Liver (tissue), 9 donors: ENCODE data around the gene RNASE4. TPM values are rescaled to one million over a fixed set of nuclear protein-coding genes. Genes with fewer than 3 reads are reported as not detected.

Experiments used
- DNase-seq: peaks from one replicate; pipeline ENCODE4 v3.0.0-alpha.2; 2017; ENCODE audit warnings: low spot score
- H3K27ac ChIP-seq, 2 donors: one replicate each; pipeline ENCODE4 v1.7.0; 2013; ENCODE audit warnings: inconsistent platforms in 2 of 2, low read length in 2 of 2, control low read depth in 1 of 2, low read depth in 1 of 2, mild to moderate bottlenecking in 1 of 2
- H3K27me3 ChIP-seq, 4 donors: one replicate each; pipeline versions ENCODE4 v1.6.1 to v1.7.0; 2013; ENCODE audit warnings: low read length in 3 of 4, inconsistent platforms in 1 of 4, mild to moderate bottlenecking in 1 of 4, moderate library complexity in 1 of 4; ENCODE audit not compliant: control insufficient read depth in 4 of 4, insufficient read depth in 4 of 4
- H3K36me3 ChIP-seq, 4 donors: one replicate each; pipeline versions ENCODE4 v1.6.1 to v1.7.0; 2013; ENCODE audit warnings: low read length in 3 of 4, mild to moderate bottlenecking in 3 of 4, low read depth in 1 of 4, moderate library complexity in 1 of 4; ENCODE audit not compliant: control insufficient read depth in 4 of 4, insufficient read depth in 3 of 4
- H3K4me1 ChIP-seq, 4 donors: one replicate each; pipeline versions ENCODE4 v1.6.1 to v1.7.0; 2013; ENCODE audit warnings: low read length in 3 of 4, mild to moderate bottlenecking in 3 of 4, moderate library complexity in 1 of 4; ENCODE audit not compliant: control insufficient read depth in 4 of 4, insufficient read depth in 4 of 4
- H3K4me3 ChIP-seq, 3 donors: one replicate each; pipeline versions ENCODE4 v1.6.1 to v1.7.0; 2013; ENCODE audit warnings: low read length in 3 of 3, control low read depth in 1 of 3, low read depth in 1 of 3, mild to moderate bottlenecking in 1 of 3
- H3K9ac ChIP-seq, 2 donors: one replicate each; pipeline ENCODE4 v1.7.0; 2013; ENCODE audit warnings: low read length in 2 of 2, mild to moderate bottlenecking in 2 of 2, moderate library complexity in 2 of 2, control low read depth in 1 of 2, low read depth in 1 of 2
- H3K9me3 ChIP-seq, 4 donors: one replicate each; pipeline versions ENCODE4 v1.6.1 to v1.7.0; 2013; ENCODE audit warnings: low read length in 3 of 4; ENCODE audit not compliant: control insufficient read depth in 4 of 4
- EGR1 ChIP-seq, 2 donors: IDR thresholded peaks; 2 replicates each; pipeline ENCODE4 v1.6.1; 2016 to 2018; ENCODE audit warnings: antibody characterized with exemption in 2 of 2, low read depth in 2 of 2
- FOXA1 ChIP-seq: IDR thresholded peaks from 2 replicates; pipeline ENCODE4 v1.6.1; 2016; ENCODE audit warnings: antibody characterized with exemption
- FOXA2 ChIP-seq: IDR thresholded peaks from 2 replicates; pipeline ENCODE4 v1.6.1; 2016; ENCODE audit warnings: antibody characterized with exemption
- HNF4A ChIP-seq, 2 donors: conservative IDR thresholded peaks; 2 replicates each; pipeline ENCODE4 v1.6.1; 2016; ENCODE audit warnings: antibody characterized with exemption in 2 of 2, mild to moderate bottlenecking in 2 of 2
- JUND ChIP-seq, 2 donors: IDR thresholded peaks; 2 replicates each; pipeline ENCODE4 v1.6.1; 2016; ENCODE audit warnings: antibody characterized with exemption in 2 of 2
- NR2F2 ChIP-seq: IDR thresholded peaks from 2 replicates; pipeline ENCODE4 v1.6.1; 2016; ENCODE audit warnings: antibody characterized with exemption
- RAD21 ChIP-seq, 2 donors: IDR thresholded peaks; 2 replicates each; pipeline ENCODE4 v1.6.1; 2016; ENCODE audit warnings: antibody characterized with exemption in 2 of 2, mild to moderate bottlenecking in 2 of 2
- RXRA ChIP-seq, 2 donors: IDR thresholded peaks; 2 replicates each; pipeline ENCODE4 v1.6.1; 2017 to 2018; ENCODE audit warnings: antibody characterized with exemption in 2 of 2, mild to moderate bottlenecking in 1 of 2
- SP1 ChIP-seq: IDR thresholded peaks from 2 replicates; pipeline ENCODE4 v1.6.1; 2018; ENCODE audit warnings: antibody characterized with exemption, mild to moderate bottlenecking
- TAF1 ChIP-seq: conservative IDR thresholded peaks from 2 replicates; pipeline ENCODE4 v1.6.1; 2016; ENCODE audit warnings: antibody characterized with exemption, mild to moderate bottlenecking
- WGBS: extraction: QIAGEN DNeasy Blood & Tissue Kit; methylation state at CpG from one replicate; pipeline ENCODE4 v1.1.7; 2013; 5-methylcytosine and 5-hydroxymethylcytosine counted together
- polyA plus RNA-seq, 2 donors: library from polyadenylated mRNA; stranded (reverse) in 1 of 2; unstranded in 1 of 2; fragments of 200-250 nt in 1 of 2; fragments of >200 nt in 1 of 2; fragmentation: Nextera tagmentation in 1 of 2; extraction: Ambion mirVana in 1 of 2; gene quantifications; one replicate each; pipeline versions ENCODE4 v1.2.1 to v1.2.3, GENCODE V29; 2013 to 2015
- total RNA-seq, 2 donors: library from RNA; depleted of rRNA; stranded (reverse); fragments of >200 nt; gene quantifications; one replicate each; pipeline ENCODE4 v1.2.3, GENCODE V29; 2014
- TF ChIP-seq, protein P1 (sequence below): IDR thresholded peaks from 2 replicates; pipeline ENCODE4 v1.6.1; 2016; ENCODE audit warnings: antibody characterized with exemption
- TF ChIP-seq, protein P2 (sequence below): IDR thresholded peaks from 2 replicates; pipeline ENCODE4 v1.6.1; 2016; ENCODE audit warnings: antibody characterized with exemption
- TF ChIP-seq, protein P3 (sequence below): IDR thresholded peaks from 2 replicates; pipeline ENCODE4 v1.6.1; 2016; ENCODE audit warnings: antibody characterized with exemption, mild to moderate bottlenecking
- TF ChIP-seq, protein P4 (sequence below): IDR thresholded peaks from 2 replicates; pipeline ENCODE4 v1.6.1; 2016; ENCODE audit warnings: antibody characterized with exemption
- donor health status: healthy.
- donor health status: healthy.
- donor health status: healthy.
- donor health status: healthy.
- donor health status: healthy.

Gene RNASE4
- total and polyA plus RNA-seq, 4 donors: 129 to 319 (median 184) TPM

DNA sequence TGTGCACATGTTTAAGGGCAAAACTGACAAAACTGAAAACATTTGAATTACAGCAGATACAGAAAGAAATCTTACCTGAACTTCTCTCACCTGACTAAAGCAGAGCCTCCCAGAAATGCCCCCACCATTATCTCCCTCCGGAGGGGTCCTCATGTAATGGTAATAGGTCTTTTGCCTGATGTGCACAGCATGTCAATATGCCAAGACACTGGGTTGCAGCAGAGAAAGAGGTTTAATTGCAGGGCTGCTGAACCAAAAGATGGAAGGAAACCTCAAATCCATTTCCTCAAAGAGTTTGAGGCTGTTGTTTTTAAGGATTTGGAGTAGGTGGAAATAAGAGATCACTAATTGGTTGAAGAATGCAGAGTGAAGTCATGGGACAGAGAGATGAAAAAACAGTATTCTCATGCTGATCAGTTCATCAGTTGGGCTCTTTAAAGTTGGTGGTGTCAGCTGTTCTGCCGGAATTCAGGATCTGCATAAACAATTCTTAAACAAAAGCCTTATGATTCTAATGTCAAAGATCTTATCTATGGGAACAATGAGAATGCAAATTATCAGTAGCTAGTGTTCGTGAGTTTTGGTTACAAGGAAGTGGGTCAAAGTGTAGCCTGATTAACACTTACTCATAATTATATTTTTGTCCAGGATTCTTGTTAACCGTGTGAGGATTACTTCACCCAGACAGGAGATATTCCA lies 22.4 kb downstream of the RNASE4 start:
- TF ChIP-seq TAF1 (no peak), FOXA1 (no peak), FOXA2 (no peak), EGR1 (IDR thresholded peaks at IDR 0.05; ENCODE audit: low read depth in 2 of 2) (no peak), NR2F2 (no peak), RXRA (IDR thresholded peaks at IDR 0.05) (no peak), RAD21 (IDR thresholded peaks at IDR 0.05) (no peak), JUND (IDR thresholded peaks at IDR 0.05) (no peak)
- TF ChIP-seq, protein P1, sequence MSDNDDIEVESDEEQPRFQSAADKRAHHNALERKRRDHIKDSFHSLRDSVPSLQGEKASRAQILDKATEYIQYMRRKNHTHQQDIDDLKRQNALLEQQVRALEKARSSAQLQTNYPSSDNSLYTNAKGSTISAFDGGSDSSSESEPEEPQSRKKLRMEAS: no peak
- TF ChIP-seq, protein P2, sequence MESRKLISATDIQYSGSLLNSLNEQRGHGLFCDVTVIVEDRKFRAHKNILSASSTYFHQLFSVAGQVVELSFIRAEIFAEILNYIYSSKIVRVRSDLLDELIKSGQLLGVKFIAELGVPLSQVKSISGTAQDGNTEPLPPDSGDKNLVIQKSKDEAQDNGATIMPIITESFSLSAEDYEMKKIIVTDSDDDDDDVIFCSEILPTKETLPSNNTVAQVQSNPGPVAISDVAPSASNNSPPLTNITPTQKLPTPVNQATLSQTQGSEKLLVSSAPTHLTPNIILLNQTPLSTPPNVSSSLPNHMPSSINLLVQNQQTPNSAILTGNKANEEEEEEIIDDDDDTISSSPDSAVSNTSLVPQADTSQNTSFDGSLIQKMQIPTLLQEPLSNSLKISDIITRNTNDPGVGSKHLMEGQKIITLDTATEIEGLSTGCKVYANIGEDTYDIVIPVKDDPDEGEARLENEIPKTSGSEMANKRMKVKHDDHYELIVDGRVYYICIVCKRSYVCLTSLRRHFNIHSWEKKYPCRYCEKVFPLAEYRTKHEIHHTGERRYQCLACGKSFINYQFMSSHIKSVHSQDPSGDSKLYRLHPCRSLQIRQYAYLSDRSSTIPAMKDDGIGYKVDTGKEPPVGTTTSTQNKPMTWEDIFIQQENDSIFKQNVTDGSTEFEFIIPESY: no peak
- TF ChIP-seq, protein P3, sequence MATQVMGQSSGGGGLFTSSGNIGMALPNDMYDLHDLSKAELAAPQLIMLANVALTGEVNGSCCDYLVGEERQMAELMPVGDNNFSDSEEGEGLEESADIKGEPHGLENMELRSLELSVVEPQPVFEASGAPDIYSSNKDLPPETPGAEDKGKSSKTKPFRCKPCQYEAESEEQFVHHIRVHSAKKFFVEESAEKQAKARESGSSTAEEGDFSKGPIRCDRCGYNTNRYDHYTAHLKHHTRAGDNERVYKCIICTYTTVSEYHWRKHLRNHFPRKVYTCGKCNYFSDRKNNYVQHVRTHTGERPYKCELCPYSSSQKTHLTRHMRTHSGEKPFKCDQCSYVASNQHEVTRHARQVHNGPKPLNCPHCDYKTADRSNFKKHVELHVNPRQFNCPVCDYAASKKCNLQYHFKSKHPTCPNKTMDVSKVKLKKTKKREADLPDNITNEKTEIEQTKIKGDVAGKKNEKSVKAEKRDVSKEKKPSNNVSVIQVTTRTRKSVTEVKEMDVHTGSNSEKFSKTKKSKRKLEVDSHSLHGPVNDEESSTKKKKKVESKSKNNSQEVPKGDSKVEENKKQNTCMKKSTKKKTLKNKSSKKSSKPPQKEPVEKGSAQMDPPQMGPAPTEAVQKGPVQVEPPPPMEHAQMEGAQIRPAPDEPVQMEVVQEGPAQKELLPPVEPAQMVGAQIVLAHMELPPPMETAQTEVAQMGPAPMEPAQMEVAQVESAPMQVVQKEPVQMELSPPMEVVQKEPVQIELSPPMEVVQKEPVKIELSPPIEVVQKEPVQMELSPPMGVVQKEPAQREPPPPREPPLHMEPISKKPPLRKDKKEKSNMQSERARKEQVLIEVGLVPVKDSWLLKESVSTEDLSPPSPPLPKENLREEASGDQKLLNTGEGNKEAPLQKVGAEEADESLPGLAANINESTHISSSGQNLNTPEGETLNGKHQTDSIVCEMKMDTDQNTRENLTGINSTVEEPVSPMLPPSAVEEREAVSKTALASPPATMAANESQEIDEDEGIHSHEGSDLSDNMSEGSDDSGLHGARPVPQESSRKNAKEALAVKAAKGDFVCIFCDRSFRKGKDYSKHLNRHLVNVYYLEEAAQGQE: no peak
- no peak overlapping the region for H3K9ac ChIP-seq

DNA sequence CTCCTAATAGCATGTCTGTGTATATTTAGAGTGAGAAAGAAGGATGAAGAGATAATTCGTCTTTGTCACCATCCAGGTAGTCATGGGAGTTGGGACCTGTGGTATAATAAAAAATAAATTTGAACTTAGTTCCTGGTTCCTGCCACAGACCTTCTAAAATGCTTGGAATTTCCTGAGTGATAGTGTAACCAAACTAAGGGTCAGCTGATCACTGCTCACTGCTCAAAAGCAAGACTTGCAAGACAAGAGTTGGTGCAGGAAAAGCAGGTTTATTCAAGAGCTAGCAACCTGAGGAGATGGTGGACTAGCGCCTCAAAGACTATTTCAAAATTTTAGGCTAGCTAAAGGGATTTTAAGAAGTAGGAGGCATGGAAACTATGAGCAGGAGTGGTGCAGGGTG lies 23.3 kb downstream of the RNASE4 start:
- no peak for TF ChIP-seq RXRA (IDR thresholded peaks at IDR 0.05)
- no peak for TF ChIP-seq TAF1
- TF ChIP-seq, protein P2: no peak
- no peak for TF ChIP-seq RAD21 (IDR thresholded peaks at IDR 0.05)
- TF ChIP-seq JUND (IDR thresholded peaks at IDR 0.05): no peak
- TF ChIP-seq, protein P4, sequence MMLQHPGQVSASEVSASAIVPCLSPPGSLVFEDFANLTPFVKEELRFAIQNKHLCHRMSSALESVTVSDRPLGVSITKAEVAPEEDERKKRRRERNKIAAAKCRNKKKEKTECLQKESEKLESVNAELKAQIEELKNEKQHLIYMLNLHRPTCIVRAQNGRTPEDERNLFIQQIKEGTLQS: no peak
- no peak for TF ChIP-seq FOXA2
- no peak for TF ChIP-seq NR2F2
- no peak for TF ChIP-seq SP1
- TF ChIP-seq, protein P3: no peak
- TF ChIP-seq, protein P1: no peak
- TF ChIP-seq FOXA1: no peak
- no peak for TF ChIP-seq HNF4A (conservative IDR thresholded peaks at IDR 0.05)
- WGBS: 76% methylated on average over 2 of the region's 2 CpGs
- Histone ChIP-seq H3K27ac (no peak overlapping the region), H3K9ac (no peak overlapping the region), H3K9me3 (no peaks in the 10 kb centered on the region), H3K36me3 (no peaks in the 10 kb centered on the region), H3K27me3 (no peaks in the 10 kb centered on the region), H3K4me3 (no peak overlapping the region), H3K4me1 (no peaks in the 10 kb centered on the region)
- DNase-seq: no peak

More for the DNA sequence above, 22.4 kb downstream of the RNASE4 start:
- no peak overlapping the region for H3K4me3 ChIP-seq
- no peaks in the 10 kb centered on the region for H3K4me1 ChIP-seq
- H3K27ac ChIP-seq: no peak overlapping the region
- no peak for DNase-seq
- WGBS: 64% methylated on average over 4 of the region's 4 CpGs
- no peaks in the 10 kb centered on the region for H3K36me3 ChIP-seq
- H3K9me3 ChIP-seq: no peaks in the 10 kb centered on the region
- no peaks in the 10 kb centered on the region for H3K27me3 ChIP-seq
